ENCODE results near the gene OSBPL5. TPM values are rescaled to one million over a fixed set of nuclear protein-coding genes. Genes with fewer than 3 reads are reported as not detected.
"Not testable (repeated sequence)": the region's sequence is repeated elsewhere in the genome, so short reads cannot be mapped to it uniquely, and the experiment has no call there.

The OSBPL5 gene
- polyA plus RNA-seq, 2 of the 4 experiments (the other 2 are of a cell fraction) = 1.6 to 4.6 TPM

DNA sequence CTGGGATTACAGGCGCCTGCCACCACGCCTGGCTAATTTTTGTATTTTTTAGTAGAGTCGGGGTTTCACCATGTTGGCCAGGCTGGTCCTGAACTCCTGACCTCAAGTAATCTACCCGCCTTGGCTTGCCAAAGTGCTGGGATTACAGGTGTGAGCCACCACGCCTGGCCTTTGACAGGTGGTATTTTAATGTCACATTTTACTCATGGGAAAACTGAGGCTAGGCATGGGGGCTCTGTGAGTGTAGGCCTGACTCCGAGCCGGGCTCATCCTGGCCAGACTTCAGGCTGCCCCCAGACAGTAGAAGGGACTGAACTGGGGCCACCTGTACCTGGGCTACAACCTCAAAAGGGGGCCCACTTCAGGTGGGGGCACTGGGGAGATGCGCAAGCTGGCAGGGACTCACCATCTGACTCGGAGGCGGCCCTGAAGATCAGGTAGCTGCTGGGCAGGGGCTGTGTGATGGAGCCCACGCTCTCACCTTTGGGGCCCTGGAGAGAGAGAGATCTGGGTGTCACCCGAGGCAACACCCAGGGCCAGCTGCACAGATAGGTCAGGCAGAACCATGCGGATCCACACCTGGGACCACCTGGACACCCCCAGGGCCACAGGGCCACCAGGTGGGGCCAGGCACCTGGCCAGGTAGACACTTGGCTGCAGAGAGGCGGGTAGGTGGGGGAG lies 45.8 kb downstream of the OSBPL5 start:
- 0 out of 3 replicates have a peak, but pooled peaks cover 8% of the 10 kb centered on the region for H3K9me3 ChIP-seq
- no peak overlapping the region for H3K4me2 ChIP-seq
- no peak overlapping the region for H3K27ac ChIP-seq
- no peak for TF ChIP-seq EP300 (IDR thresholded peaks at IDR 0.05)
- no peak for DNase-seq (ENCODE audit: low read depth in 1 of 2, low spot score in 1 of 2)
- 89% methylated on average over 14 of the region's 14 CpGs for WGBS (ENCODE audit: missing lambda C conversion rate)
- ChIA-PET POLR2A (no interaction called here), CTCF (interaction anchor here (1.0 to 3.5 kb wide), 3 partner anchors 16 to 82 kb away, joined by 3 to 13 read pairs (median 9); no protein-coding TSS in a partner anchor)
- no peak for FAIRE-seq
- H3K4me1 ChIP-seq = peaks cover 7% of the 10 kb centered on the region
- no peak for ATAC-seq
- H3K4me3 ChIP-seq = no peak overlapping the region

- H3K4me3 ChIP-seq = no peak overlapping the region
- H3K4me2 ChIP-seq = no peak overlapping the region
- ChIA-PET CTCF (interaction anchor here (1.0 to 1.6 kb wide), 3 partner anchors 8 to 185 kb away, joined by 3 to 4 read pairs (median 3); no protein-coding TSS in a partner anchor), POLR2A (no interaction called here)
- TF ChIP-seq RNF2 (IDR thresholded peaks at IDR 0.05; ENCODE audit: borderline replicate concordance, low read depth) = no peak
- TF ChIP-seq MAX (IDR thresholded peaks at IDR 0.05) = no peak
- no peak for TF ChIP-seq EHF (CRISPR knock-in tag; IDR thresholded peaks at IDR 0.05)
- TF ChIP-seq, protein P1, sequence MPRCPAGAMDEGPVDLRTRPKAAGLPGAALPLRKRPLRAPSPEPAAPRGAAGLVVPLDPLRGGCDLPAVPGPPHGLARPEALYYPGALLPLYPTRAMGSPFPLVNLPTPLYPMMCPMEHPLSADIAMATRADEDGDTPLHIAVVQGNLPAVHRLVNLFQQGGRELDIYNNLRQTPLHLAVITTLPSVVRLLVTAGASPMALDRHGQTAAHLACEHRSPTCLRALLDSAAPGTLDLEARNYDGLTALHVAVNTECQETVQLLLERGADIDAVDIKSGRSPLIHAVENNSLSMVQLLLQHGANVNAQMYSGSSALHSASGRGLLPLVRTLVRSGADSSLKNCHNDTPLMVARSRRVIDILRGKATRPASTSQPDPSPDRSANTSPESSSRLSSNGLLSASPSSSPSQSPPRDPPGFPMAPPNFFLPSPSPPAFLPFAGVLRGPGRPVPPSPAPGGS (IDR thresholded peaks at IDR 0.05) = no peak
- no peak for TF ChIP-seq ZFP36 (IDR thresholded peaks at IDR 0.05; ENCODE audit: borderline replicate concordance, partially characterized antibody)
- no peak for TF ChIP-seq ZSCAN20 (CRISPR knock-in tag; IDR thresholded peaks at IDR 0.05)
- TF ChIP-seq NPAS2 (CRISPR knock-in tag; IDR thresholded peaks at IDR 0.05; ENCODE audit: borderline replicate concordance) = no peak
- no peak for TF ChIP-seq FOSB (CRISPR knock-in tag; IDR thresholded peaks at IDR 0.05)
- TF ChIP-seq MAFK (IDR thresholded peaks at IDR 0.05; ENCODE audit: partially characterized antibody) = no peak
- no peak for TF ChIP-seq GATA3 (IDR thresholded peaks at IDR 0.05; ENCODE audit: borderline replicate concordance)
- H3K27ac ChIP-seq = no peak overlapping the region
- peaks cover 19% of the 10 kb centered on the region; the same call in 2 of the 3 replicates for H3K9me3 ChIP-seq
- no peaks in the 10 kb centered on the region for H3K4me1 ChIP-seq
- DNase-seq (ENCODE audit: low read depth in 1 of 2, low spot score in 1 of 2) (no peak), ATAC-seq (no peak), FAIRE-seq (no peak)
- WGBS (ENCODE audit: missing lambda C conversion rate) = 85% methylated on average over 3 of the region's 3 CpGs
These were observed 49.8 kb downstream of the OSBPL5 start for GRCh38 chr11:3115321-3115720.

- POLR2A ChIA-PET; DNase-seq (ENCODE audit: low read depth in 1 of 2, low spot score in 1 of 2); FAIRE-seq; ATAC-seq; H3K27ac ChIP-seq; H3K4me3 ChIP-seq; H3K4me1 ChIP-seq; H3K4me2 ChIP-seq: not testable (repeated sequence)
- peaks cover 19% of the 10 kb centered on the region; the same call in 2 of the 3 replicates for H3K9me3 ChIP-seq
- CTCF ChIA-PET = interaction anchor here (0.6 to 6.4 kb wide), 3 partner anchors 15 to 228 kb away, joined by 4 to 40 read pairs (median 5); no protein-coding TSS in a partner anchor
These were observed 51.4 kb downstream of the OSBPL5 start for GRCh38 chr11:3113661-3114060.

DNA sequence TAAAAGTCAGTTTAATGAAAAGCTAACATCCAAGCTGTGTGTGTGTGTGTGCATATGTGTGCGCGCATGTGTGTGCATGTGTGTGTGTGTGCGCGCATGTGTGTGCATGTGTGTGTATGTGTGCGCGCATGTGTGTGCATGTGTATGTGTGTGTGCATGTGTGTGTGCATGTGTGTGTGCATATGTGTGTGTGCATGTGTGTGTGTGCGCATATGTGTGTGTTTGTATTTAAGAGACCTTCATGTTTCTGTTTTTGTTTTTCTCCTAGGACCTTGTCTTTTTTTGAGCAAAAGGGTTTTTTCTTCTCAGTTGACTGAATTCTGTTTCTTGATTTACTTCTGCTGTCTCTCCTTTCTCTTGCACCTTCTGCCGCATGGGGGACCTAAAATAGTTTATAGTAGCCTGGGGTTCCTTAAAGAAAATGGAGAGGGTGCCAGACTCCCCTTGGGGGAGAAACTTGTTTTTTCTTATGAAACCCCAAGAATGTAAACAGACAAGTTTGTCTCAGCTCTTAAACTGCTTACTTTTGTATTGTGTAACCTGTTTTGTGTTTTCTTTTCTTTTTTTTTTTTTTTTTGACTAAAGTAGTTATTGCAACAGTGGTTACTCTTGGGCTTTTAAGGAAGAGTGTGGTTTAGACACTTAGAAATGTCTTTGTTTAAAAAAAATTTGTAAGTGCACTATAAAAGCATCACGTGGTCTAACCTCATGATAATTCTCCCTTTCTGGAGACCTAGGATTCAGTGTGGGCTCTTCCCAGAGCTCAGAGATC lies 53.0 kb downstream of the OSBPL5 start:
- ChIA-PET POLR2A (no interaction called here), CTCF (interaction anchor here (0.6 to 6.4 kb wide), 6 partner anchors 12 to 561 kb away, joined by 3 to 40 read pairs (median 4); no protein-coding TSS in a partner anchor)
- Histone ChIP-seq H3K27ac (no peak overlapping the region), H3K4me3 (no peak overlapping the region), H3K4me2 (no peak overlapping the region), H3K9me3 (peaks cover 19% of the 10 kb centered on the region; the same call in 2 of the 3 replicates), H3K4me1 (no peaks in the 10 kb centered on the region)
- 80% methylated on average over 9 of the region's 9 CpGs for WGBS (ENCODE audit: missing lambda C conversion rate)
- DNase-seq (ENCODE audit: low read depth in 1 of 2, low spot score in 1 of 2) (no peak), FAIRE-seq (no peak), ATAC-seq (no peak)
- TF ChIP-seq CEBPB (IDR thresholded peaks at IDR 0.05) (peak in 1 of 2 experiments; percentile 28; a peak in 1 of 4 replicates), ESRRA (IDR thresholded peaks at IDR 0.05; ENCODE audit: borderline replicate concordance, low read length) (no peak)
